Stimulated activated naive CD8-positive, alpha-beta T cell treated with anti-CD3 and anti-CD28 coated beads, Interleukin-15, Interleukin-2, amounts not matched to agents 100 ng/mL and 50 ng/mL, for 24 hours (primary cell): ENCODE measurements around the gene HTR3E.
"Not testable (repeated sequence)": the region's sequence is repeated elsewhere in the genome, so short reads cannot be mapped to it uniquely, and the experiment has no call there.

ENCODE experiments used
- H3K27ac Mint-ChIP-seq: one replicate; pipeline ENCODE4 v1.8.0; 2021; ENCODE audit warnings: mild to moderate bottlenecking, mixed read lengths
- H3K27me3 Mint-ChIP-seq: one replicate; pipeline ENCODE4 v1.8.0; 2021; ENCODE audit warnings: mixed read lengths
- H3K36me3 Mint-ChIP-seq: one replicate; pipeline ENCODE4 v1.8.0; 2021; ENCODE audit warnings: low read depth, mixed read lengths
- H3K4me1 Mint-ChIP-seq: one replicate; pipeline ENCODE4 v1.8.0; 2021; ENCODE audit warnings: low read depth, mixed read lengths
- H3K4me3 Mint-ChIP-seq: one replicate; pipeline ENCODE4 v1.8.0; 2021; ENCODE audit warnings: mild to moderate bottlenecking, mixed read lengths
- H3K9me3 Mint-ChIP-seq: one replicate; pipeline ENCODE4 v1.8.0; 2021; ENCODE audit warnings: mixed read lengths

The HTR3E gene

GRCh38 chr3:184133840-184134745, 37.2 kb downstream of the HTR3E start:
- Mint-ChIP-seq H3K9me3 (no peaks in the 10 kb centered on the region), H3K4me1 (peaks cover 33% of the 10 kb centered on the region), H3K27ac (peak overlapping the region; percentile 95), H3K4me3 (peak overlapping the region; percentile 97), H3K36me3 (peaks cover 19% of the 10 kb centered on the region), H3K27me3 (no peaks in the 10 kb centered on the region)

DNA sequence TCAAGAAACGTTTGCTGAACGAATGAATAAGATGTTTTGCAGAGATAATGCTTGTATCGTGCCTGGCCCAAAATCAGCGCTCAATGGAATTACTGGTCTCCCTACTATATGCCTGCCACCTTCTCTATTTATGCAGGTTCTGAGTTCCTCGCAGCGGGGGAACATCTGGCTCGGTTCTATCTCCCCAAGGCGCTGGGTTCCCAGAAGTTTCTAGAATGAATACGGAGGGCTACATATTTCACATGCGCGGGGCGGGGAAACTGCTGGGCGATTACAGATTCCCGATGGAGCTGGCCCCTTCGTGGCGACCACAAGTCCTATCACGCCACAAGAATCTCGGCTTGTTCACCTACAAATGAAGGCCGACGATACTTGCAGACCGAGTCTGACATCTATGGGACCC, 37.9 kb downstream of the HTR3E start:
- peak overlapping the region; percentile 95 for H3K27ac Mint-ChIP-seq
- peaks cover 33% of the 10 kb centered on the region for H3K4me1 Mint-ChIP-seq
- peaks cover 19% of the 10 kb centered on the region for H3K36me3 Mint-ChIP-seq
- H3K9me3 Mint-ChIP-seq = no peaks in the 10 kb centered on the region
- H3K27me3 Mint-ChIP-seq = no peaks in the 10 kb centered on the region
- peak overlapping the region; percentile 97 for H3K4me3 Mint-ChIP-seq

DNA sequence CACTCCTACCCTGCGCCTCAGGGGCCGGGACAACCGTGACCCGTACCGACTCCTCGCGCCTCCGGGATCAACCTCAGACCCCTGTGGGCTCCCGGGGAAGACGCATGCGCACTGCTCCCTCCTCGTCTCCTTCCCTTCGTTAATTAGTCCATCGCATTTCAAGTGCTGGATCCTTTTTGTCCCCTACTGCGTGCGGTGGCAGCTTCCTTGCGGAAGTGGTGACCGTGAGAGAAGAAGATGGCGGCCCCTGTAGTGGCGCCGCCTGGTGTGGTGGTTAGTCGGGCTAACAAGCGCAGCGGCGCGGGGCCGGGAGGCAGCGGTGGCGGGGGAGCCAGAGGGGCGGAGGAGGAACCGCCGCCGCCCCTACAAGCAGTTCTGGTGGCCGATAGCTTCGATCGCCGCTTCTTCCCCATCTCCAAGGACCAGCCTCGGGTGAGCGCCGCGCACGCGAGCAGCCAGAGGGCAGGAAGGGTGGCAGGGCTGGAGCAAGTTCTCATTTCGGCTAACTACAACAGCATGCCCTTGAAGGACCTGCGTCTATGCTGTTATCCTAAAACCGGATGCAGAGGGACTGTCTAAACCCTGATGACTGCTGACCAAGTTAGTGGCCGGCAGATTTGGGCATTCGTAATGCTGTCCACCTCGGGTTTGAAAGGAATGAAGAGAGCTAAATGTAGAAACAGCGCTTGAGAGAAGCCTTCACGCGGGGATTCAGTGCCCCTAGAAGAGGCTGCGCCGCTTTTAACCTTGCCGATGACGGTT, 38.5 kb downstream of the HTR3E start, which contains the start of gene EIF2B5:
Gene EIF2B5, plus strand, starts transcription at position 210 of the 762 bp plus-strand sequence. Its CDS starts 28 bp downstream, at position 238.
- Mint-ChIP-seq H3K4me1 (peaks cover 33% of the 10 kb centered on the region), H3K27ac (peak within 1 kb of the TSS; percentile 95), H3K9me3 (no peaks in the 10 kb centered on the region), H3K27me3 (no peaks in the 10 kb centered on the region), H3K4me3 (peak within 1 kb of the TSS; percentile 97), H3K36me3 (peaks cover 25% of the 10 kb centered on the region)

DNA sequence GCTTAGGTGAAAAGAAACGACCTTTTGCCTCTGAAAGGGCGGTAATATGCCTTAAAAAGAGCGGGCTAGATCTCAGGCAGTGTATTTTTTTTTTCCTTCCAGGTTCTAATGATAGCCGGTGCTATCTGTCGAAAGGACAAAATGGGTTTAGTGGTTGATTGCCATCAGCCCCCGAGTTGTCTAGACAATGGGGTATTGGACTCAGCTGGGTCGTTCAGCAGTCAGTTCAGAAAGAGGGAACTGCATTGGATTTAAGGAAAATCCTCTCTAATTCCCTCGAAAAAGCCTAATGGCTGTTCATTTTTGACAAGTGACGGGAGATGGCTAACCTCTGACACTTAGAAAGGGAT, 39.0 kb downstream of the HTR3E start:
- peak overlapping the region; percentile 97 for H3K4me3 Mint-ChIP-seq
- peak overlapping the region; percentile 95 for H3K27ac Mint-ChIP-seq
- H3K4me1 Mint-ChIP-seq = peaks cover 33% of the 10 kb centered on the region
- no peaks in the 10 kb centered on the region for H3K27me3 Mint-ChIP-seq
- H3K36me3 Mint-ChIP-seq = peaks cover 30% of the 10 kb centered on the region
- H3K9me3 Mint-ChIP-seq = no peaks in the 10 kb centered on the region

GRCh38 chr3:184140436-184140835, 43.6 kb downstream of the HTR3E start:
- no peaks in the 10 kb centered on the region for H3K9me3 Mint-ChIP-seq
- H3K4me3 Mint-ChIP-seq = no peak overlapping the region
- H3K36me3 Mint-ChIP-seq = peaks cover 69% of the 10 kb centered on the region
- no peaks in the 10 kb centered on the region for H3K27me3 Mint-ChIP-seq
- no peak overlapping the region for H3K27ac Mint-ChIP-seq
- H3K4me1 Mint-ChIP-seq = peaks cover 22% of the 10 kb centered on the region

- peaks cover 63% of the 10 kb centered on the region for H3K36me3 Mint-ChIP-seq
- no peaks in the 10 kb centered on the region for H3K27me3 Mint-ChIP-seq
- no peak overlapping the region for H3K27ac Mint-ChIP-seq
These were observed 45.3 kb downstream of the HTR3E start for GRCh38 chr3:184142199-184142598.

GRCh38 chr3:184143327-184143726, 46.5 kb downstream of the HTR3E start:
- Mint-ChIP-seq H3K27me3 (no peaks in the 10 kb centered on the region), H3K4me3 (no peak overlapping the region), H3K9me3 (no peaks in the 10 kb centered on the region), H3K4me1 (no peaks in the 10 kb centered on the region), H3K27ac (no peak overlapping the region), H3K36me3 (peaks cover 54% of the 10 kb centered on the region)

More at GRCh38 chr3:184142199-184142598, 45.3 kb downstream of the HTR3E start:
- H3K9me3 Mint-ChIP-seq = no peaks in the 10 kb centered on the region
- H3K4me1 Mint-ChIP-seq = peaks cover 8% of the 10 kb centered on the region
- H3K4me3 Mint-ChIP-seq = no peak overlapping the region

- H3K27me3 Mint-ChIP-seq = no peaks in the 10 kb centered on the region
- H3K36me3 Mint-ChIP-seq = peaks cover 54% of the 10 kb centered on the region
- no peaks in the 10 kb centered on the region for H3K9me3 Mint-ChIP-seq
- no peak overlapping the region for H3K27ac Mint-ChIP-seq
- no peaks in the 10 kb centered on the region for H3K4me1 Mint-ChIP-seq
- H3K4me3 Mint-ChIP-seq = no peak overlapping the region
These were observed 47.6 kb downstream of the HTR3E start for GRCh38 chr3:184144505-184144904.

GRCh38 chr3:184145111-184145524, 48.3 kb downstream of the HTR3E start:
- Mint-ChIP-seq H3K36me3 (peaks cover 49% of the 10 kb centered on the region), H3K27me3 (no peaks in the 10 kb centered on the region), H3K27ac (no peak overlapping the region), H3K9me3 (no peaks in the 10 kb centered on the region), H3K4me1 (no peaks in the 10 kb centered on the region), H3K4me3 (no peak overlapping the region)

- no peaks in the 10 kb centered on the region for H3K27me3 Mint-ChIP-seq
- H3K4me1 Mint-ChIP-seq = no peaks in the 10 kb centered on the region
- no peaks in the 10 kb centered on the region for H3K9me3 Mint-ChIP-seq
- H3K27ac Mint-ChIP-seq = no peak overlapping the region
- H3K36me3 Mint-ChIP-seq = peaks cover 42% of the 10 kb centered on the region
- no peak overlapping the region for H3K4me3 Mint-ChIP-seq
These were observed 48.9 kb downstream of the HTR3E start for GRCh38 chr3:184145751-184146270.

- Mint-ChIP-seq H3K36me3 (peaks cover 20% of the 10 kb centered on the region), H3K27me3 (no peaks in the 10 kb centered on the region), H3K4me3 (no peak overlapping the region), H3K9me3 (no peaks in the 10 kb centered on the region), H3K4me1 (no peaks in the 10 kb centered on the region), H3K27ac (no peak overlapping the region)
These were observed 51.2 kb downstream of the HTR3E start for GRCh38 chr3:184148076-184148475.

DNA sequence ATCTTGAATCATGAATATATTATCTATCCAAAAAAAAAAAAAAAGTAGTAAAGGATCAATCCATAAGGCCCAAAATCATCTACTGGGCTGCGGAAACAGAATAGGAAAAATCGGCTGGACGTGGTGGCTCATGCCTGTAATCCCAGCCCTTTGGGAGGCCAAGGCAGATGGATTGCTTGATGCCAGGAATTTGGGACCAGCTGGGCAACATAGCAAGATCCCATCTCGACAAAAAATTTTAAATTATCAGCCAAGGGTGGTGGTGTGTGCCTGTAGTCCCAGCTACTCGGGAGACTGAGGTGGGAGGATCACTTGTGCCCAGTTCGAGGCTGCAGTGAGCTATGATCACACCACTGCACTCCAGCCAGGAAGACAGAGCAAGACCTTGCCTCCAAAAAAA, 52.3 kb downstream of the HTR3E start:
- no peaks in the 10 kb centered on the region for H3K27me3 Mint-ChIP-seq
- H3K9me3 Mint-ChIP-seq = no peaks in the 10 kb centered on the region
- no peaks in the 10 kb centered on the region for H3K4me1 Mint-ChIP-seq
- H3K4me3 Mint-ChIP-seq = no peak overlapping the region
- H3K27ac Mint-ChIP-seq = no peak overlapping the region
- peaks cover 11% of the 10 kb centered on the region for H3K36me3 Mint-ChIP-seq

DNA sequence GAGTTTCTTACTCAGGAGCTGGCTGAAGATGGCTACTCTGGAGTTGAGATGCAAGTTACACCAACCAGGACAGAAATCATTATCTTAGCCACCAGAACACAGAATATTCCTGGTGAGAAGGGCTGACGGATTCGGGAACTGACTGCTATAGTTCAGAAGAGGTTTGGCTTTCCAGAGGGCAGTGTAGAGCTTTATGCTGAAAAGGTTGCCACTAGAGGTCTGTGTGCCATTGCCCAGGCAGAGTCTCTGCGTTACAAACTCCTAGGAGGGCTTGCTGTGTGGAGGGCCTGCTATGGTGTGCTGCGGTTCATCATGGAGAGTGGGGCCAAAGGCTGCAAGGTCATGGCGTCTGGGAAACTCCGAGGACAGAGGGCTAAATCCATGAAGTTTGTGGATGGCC, 52.9 kb downstream of the HTR3E start:
- not testable (repeated sequence) for H3K4me3 Mint-ChIP-seq, H3K36me3 Mint-ChIP-seq, H3K27ac Mint-ChIP-seq, H3K27me3 Mint-ChIP-seq, H3K9me3 Mint-ChIP-seq, H3K4me1 Mint-ChIP-seq

GRCh38 chr3:184154885-184155643, 58.2 kb downstream of the HTR3E start, which contains the start of gene DVL3:
Gene DVL3, plus strand, starts transcription at chr3:184155377. Its CDS starts 259 bp downstream, at chr3:184155636.
- Mint-ChIP-seq H3K4me3 (peak within 1 kb of the TSS; percentile 95), H3K36me3 (peaks cover under 1% of the 10 kb centered on the region), H3K27me3 (no peaks in the 10 kb centered on the region), H3K27ac (peak within 1 kb of the TSS; percentile 52), H3K4me1 (peaks cover 27% of the 10 kb centered on the region), H3K9me3 (no peaks in the 10 kb centered on the region)
